SK-N-SH (cell line): ENCODE data around the gene SETD1B.
A peak's percentile ranks its signal among the peaks of the same experiment; 100 is the strongest.

Experiments
- ELF1 ChIP-seq: IDR thresholded peaks from 2 replicates; pipeline ENCODE4 v1.4.0; 2012
- EP300 ChIP-seq, 2 experiments: IDR thresholded peaks; 2 replicates each; pipeline versions ENCODE4 v1.4.0 to v1.6.1; 2012; ENCODE audit warnings: borderline replicate concordance in 1 of 2, low read depth in 1 of 2, low read length in 1 of 2
- EZH2phosphoT487 ChIP-seq: fragments of 200-600 bp; sonication (generic); IDR thresholded peaks from 2 replicates; pipeline ENCODE4 v1.6.1; 2017; ENCODE audit warnings: low read depth, mixed run types, mild to moderate bottlenecking, antibody characterized with exemption, moderate library complexity, borderline replicate concordance
- FOXM1 ChIP-seq: IDR thresholded peaks from 2 replicates; pipeline ENCODE4 v1.4.0; 2012; ENCODE audit warnings: low read depth, mild to moderate bottlenecking
- GABPA ChIP-seq: IDR thresholded peaks from 2 replicates; pipeline ENCODE4 v1.4.0; 2012; ENCODE audit warnings: low read depth, mild to moderate bottlenecking
- NFIC ChIP-seq: IDR thresholded peaks from 2 replicates; pipeline ENCODE4 v1.4.0; 2012; ENCODE audit warnings: borderline replicate concordance
- NRF1 ChIP-seq: IDR thresholded peaks from 2 replicates; pipeline ENCODE4 v1.6.1; 2012; ENCODE audit warnings: low read depth, mild to moderate bottlenecking, low read length
- POLR2AphosphoS5 ChIP-seq: IDR thresholded peaks from 2 replicates; pipeline ENCODE4 v1.6.1; 2012; ENCODE audit warnings: low read depth, low read length
- RAD21 ChIP-seq: IDR thresholded peaks from 2 replicates; pipeline ENCODE4 v1.6.1; 2012; ENCODE audit warnings: mild to moderate bottlenecking, low read length
- RCOR1 ChIP-seq: fragments of 150-350 bp; IDR thresholded peaks from 2 replicates; pipeline ENCODE4 v1.6.1; 2017; ENCODE audit warnings: antibody characterized with exemption, low read length
- SMC3 ChIP-seq: IDR thresholded peaks from 2 replicates; pipeline ENCODE4 v1.6.1; 2012; ENCODE audit warnings: low read depth, low read length, improper control_type of control experiment
- TF ChIP-seq, protein P1 (sequence below): fragments of 200-600 bp; sonication (generic); IDR thresholded peaks from 2 replicates; pipeline ENCODE4 v1.6.1; 2017; ENCODE audit warnings: antibody characterized with exemption, mild to moderate bottlenecking, moderate library complexity
- TF ChIP-seq, protein P2 (sequence below): IDR thresholded peaks from 2 replicates; pipeline ENCODE4 v1.6.1; 2012; ENCODE audit warnings: mild to moderate bottlenecking, low read depth, low read length, moderate library complexity
- TF ChIP-seq, protein P3 (sequence below): IDR thresholded peaks from 2 replicates; pipeline ENCODE4 v1.4.0; 2012; ENCODE audit warnings: low read depth, borderline replicate concordance

DNA sequence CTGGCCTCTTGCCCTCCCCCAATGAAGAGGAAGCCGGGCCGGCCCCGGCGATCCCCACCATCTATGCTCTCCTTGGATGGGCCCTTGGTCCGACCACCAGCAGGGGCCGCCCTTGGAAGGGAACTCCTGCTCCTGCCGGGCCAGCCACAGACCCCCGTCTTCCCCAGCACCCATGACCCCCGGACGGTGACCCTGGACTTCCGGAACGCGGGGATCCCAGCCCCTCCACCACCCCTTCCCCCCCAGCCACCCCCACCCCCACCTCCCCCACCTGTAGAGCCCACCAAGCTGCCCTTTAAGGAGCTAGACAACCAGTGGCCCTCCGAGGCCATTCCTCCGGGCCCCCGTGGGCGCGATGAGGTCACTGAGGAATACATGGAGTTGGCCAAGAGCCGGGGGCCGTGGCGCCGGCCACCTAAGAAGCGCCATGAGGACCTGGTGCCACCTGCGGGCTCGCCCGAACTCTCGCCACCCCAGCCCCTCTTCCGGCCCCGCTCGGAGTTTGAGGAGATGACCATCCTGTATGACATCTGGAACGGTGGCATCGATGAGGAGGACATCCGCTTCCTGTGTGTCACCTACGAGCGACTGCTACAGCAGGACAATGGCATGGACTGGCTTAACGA is 19.4 kb downstream of the SETD1B start:
- no peak for TF ChIP-seq GABPA
- TF ChIP-seq, protein P1, sequence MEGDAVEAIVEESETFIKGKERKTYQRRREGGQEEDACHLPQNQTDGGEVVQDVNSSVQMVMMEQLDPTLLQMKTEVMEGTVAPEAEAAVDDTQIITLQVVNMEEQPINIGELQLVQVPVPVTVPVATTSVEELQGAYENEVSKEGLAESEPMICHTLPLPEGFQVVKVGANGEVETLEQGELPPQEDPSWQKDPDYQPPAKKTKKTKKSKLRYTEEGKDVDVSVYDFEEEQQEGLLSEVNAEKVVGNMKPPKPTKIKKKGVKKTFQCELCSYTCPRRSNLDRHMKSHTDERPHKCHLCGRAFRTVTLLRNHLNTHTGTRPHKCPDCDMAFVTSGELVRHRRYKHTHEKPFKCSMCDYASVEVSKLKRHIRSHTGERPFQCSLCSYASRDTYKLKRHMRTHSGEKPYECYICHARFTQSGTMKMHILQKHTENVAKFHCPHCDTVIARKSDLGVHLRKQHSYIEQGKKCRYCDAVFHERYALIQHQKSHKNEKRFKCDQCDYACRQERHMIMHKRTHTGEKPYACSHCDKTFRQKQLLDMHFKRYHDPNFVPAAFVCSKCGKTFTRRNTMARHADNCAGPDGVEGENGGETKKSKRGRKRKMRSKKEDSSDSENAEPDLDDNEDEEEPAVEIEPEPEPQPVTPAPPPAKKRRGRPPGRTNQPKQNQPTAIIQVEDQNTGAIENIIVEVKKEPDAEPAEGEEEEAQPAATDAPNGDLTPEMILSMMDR: no peak
- TF ChIP-seq EP300 (IDR thresholded peaks at IDR 0.05; ENCODE audit: borderline replicate concordance in 1 of 2, low read depth in 1 of 2, low read length in 1 of 2): no peak
- TF ChIP-seq, protein P2, sequence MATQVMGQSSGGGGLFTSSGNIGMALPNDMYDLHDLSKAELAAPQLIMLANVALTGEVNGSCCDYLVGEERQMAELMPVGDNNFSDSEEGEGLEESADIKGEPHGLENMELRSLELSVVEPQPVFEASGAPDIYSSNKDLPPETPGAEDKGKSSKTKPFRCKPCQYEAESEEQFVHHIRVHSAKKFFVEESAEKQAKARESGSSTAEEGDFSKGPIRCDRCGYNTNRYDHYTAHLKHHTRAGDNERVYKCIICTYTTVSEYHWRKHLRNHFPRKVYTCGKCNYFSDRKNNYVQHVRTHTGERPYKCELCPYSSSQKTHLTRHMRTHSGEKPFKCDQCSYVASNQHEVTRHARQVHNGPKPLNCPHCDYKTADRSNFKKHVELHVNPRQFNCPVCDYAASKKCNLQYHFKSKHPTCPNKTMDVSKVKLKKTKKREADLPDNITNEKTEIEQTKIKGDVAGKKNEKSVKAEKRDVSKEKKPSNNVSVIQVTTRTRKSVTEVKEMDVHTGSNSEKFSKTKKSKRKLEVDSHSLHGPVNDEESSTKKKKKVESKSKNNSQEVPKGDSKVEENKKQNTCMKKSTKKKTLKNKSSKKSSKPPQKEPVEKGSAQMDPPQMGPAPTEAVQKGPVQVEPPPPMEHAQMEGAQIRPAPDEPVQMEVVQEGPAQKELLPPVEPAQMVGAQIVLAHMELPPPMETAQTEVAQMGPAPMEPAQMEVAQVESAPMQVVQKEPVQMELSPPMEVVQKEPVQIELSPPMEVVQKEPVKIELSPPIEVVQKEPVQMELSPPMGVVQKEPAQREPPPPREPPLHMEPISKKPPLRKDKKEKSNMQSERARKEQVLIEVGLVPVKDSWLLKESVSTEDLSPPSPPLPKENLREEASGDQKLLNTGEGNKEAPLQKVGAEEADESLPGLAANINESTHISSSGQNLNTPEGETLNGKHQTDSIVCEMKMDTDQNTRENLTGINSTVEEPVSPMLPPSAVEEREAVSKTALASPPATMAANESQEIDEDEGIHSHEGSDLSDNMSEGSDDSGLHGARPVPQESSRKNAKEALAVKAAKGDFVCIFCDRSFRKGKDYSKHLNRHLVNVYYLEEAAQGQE: no peak
- no peak for TF ChIP-seq RCOR1
- no peak for TF ChIP-seq NRF1
- peak; percentile 29; the same call in 1 of the 2 replicates for TF ChIP-seq SMC3
- TF ChIP-seq ELF1: no peak
- no peak for TF ChIP-seq POLR2AphosphoS5
- TF ChIP-seq, protein P3, sequence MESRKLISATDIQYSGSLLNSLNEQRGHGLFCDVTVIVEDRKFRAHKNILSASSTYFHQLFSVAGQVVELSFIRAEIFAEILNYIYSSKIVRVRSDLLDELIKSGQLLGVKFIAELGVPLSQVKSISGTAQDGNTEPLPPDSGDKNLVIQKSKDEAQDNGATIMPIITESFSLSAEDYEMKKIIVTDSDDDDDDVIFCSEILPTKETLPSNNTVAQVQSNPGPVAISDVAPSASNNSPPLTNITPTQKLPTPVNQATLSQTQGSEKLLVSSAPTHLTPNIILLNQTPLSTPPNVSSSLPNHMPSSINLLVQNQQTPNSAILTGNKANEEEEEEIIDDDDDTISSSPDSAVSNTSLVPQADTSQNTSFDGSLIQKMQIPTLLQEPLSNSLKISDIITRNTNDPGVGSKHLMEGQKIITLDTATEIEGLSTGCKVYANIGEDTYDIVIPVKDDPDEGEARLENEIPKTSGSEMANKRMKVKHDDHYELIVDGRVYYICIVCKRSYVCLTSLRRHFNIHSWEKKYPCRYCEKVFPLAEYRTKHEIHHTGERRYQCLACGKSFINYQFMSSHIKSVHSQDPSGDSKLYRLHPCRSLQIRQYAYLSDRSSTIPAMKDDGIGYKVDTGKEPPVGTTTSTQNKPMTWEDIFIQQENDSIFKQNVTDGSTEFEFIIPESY: no peak
- 0 out of 2 replicates have a peak, but pooled peaks have one; percentile 12 for TF ChIP-seq RAD21
- no peak for TF ChIP-seq EZH2phosphoT487
- no peak for TF ChIP-seq NFIC
- TF ChIP-seq FOXM1: no peak
